Breast epithelium (tissue), 3 donors: ENCODE results near the gene DUSP19.

Experiments
- CTCF ChIP-seq, 3 donors: fragments of 450-650 bp; IDR thresholded peaks; one replicate each; pipeline ENCODE4 v1.5.1; 2016 to 2017; ENCODE audit warnings: antibody characterized with exemption in 3 of 3, mild to moderate bottlenecking in 3 of 3, moderate library complexity in 3 of 3
- POLR2A ChIP-seq: fragments of 450-650 bp; IDR thresholded peaks from one replicate; pipeline ENCODE4 v1.6.1; 2016; ENCODE audit warnings: antibody characterized with exemption, mild to moderate bottlenecking, moderate library complexity
- POLR2AphosphoS5 ChIP-seq, 3 donors: sonication (generic); formaldehyde crosslinking; IDR thresholded peaks; one replicate each; pipeline ENCODE4 v1.6.1; 2017; ENCODE audit warnings: antibody characterized with exemption in 3 of 3

- no peak for TF ChIP-seq CTCF (IDR thresholded peaks at IDR 0.05)
- TF ChIP-seq POLR2A = no peak
- TF ChIP-seq POLR2AphosphoS5 (IDR thresholded peaks at IDR 0.05) = no peak
Observed at GRCh38 chr2:183057333-183057985, 21.1 kb upstream of the DUSP19 start.
